Measurements from ENCODE around the gene NRF1.

DNA sequence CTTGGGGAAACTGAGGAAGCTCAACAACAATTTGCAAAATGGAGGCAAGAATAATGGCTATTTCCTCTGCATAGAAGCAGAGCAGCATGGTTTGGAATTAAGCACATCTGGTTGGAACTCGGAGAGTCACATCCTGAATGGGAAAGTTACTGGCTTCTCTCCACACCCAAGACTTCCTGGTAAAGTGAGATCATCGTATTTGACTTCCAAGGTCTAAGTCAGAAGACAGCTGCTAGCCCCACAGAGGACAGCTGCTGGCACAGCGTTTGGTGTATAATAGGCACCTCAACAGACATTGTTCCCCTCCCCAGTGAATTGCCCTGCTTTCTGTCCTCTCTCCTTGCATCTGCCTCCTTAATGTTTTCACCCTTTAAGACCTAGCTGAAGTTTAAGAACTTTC, 37.0 kb upstream of the NRF1 start:
- TF ChIP-seq, protein P1, sequence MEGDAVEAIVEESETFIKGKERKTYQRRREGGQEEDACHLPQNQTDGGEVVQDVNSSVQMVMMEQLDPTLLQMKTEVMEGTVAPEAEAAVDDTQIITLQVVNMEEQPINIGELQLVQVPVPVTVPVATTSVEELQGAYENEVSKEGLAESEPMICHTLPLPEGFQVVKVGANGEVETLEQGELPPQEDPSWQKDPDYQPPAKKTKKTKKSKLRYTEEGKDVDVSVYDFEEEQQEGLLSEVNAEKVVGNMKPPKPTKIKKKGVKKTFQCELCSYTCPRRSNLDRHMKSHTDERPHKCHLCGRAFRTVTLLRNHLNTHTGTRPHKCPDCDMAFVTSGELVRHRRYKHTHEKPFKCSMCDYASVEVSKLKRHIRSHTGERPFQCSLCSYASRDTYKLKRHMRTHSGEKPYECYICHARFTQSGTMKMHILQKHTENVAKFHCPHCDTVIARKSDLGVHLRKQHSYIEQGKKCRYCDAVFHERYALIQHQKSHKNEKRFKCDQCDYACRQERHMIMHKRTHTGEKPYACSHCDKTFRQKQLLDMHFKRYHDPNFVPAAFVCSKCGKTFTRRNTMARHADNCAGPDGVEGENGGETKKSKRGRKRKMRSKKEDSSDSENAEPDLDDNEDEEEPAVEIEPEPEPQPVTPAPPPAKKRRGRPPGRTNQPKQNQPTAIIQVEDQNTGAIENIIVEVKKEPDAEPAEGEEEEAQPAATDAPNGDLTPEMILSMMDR (conservative IDR thresholded peaks at IDR 0.05): no peak
- no peak for TF ChIP-seq EZH2 (IDR thresholded peaks at IDR 0.05; ENCODE audit: low read depth)

Data from PC-9 (cell line).